Duodenal mucosa (tissue), 2 donors: ENCODE data around the gene CT83.

Experiments
- H3K27ac ChIP-seq: one replicate; pipeline ENCODE4 v1.7.0; 2013; ENCODE audit warnings: low read depth, low read length
- H3K27me3 ChIP-seq, 2 donors: one replicate each; pipeline ENCODE4 v1.7.0; 2013; ENCODE audit warnings: low read length in 2 of 2, control low read depth in 1 of 2; ENCODE audit not compliant: insufficient read depth in 2 of 2, control insufficient read depth in 1 of 2
- H3K36me3 ChIP-seq, 2 donors: one replicate each; pipeline ENCODE4 v1.7.0; 2013; ENCODE audit warnings: low read length in 2 of 2, control low read depth in 1 of 2; ENCODE audit not compliant: insufficient read depth in 2 of 2, control insufficient read depth in 1 of 2
- H3K4me1 ChIP-seq, 2 donors: one replicate each; pipeline ENCODE4 v1.7.0; 2013; ENCODE audit warnings: low read length in 2 of 2, control low read depth in 1 of 2; ENCODE audit not compliant: insufficient read depth in 2 of 2, control insufficient read depth in 1 of 2
- H3K4me3 ChIP-seq, 2 donors: one replicate each; pipeline ENCODE4 v1.7.0; 2013; ENCODE audit warnings: low read length in 2 of 2, low read depth in 1 of 2
- H3K9ac ChIP-seq, 2 donors: one replicate each; pipeline ENCODE4 v1.7.0; 2013; ENCODE audit warnings: low read length in 2 of 2, low read depth in 1 of 2
- H3K9me3 ChIP-seq, 2 donors: one replicate each; pipeline ENCODE4 v1.7.0; 2013; ENCODE audit warnings: low read length in 2 of 2, control low read depth in 1 of 2; ENCODE audit not compliant: control insufficient read depth in 1 of 2

The CT83 gene

DNA sequence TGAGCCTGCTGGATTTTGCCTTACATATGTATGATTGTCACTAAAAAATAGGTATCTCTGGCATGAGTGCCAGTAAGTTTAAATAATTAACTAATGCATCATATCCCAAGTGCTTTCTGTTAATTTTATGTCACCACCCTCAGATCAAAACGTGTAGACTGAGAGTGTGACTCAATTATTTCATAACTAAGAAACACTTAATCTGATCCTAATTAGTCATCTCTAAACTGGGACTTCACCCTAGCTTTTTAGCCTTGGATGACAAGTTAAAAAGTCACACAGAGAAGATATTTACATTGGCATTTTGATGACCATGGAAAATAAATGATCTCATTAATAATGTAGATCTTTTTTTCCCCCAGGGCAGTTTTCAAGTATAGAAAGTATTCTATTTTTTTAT, 49.5 kb downstream of the CT83 start:
- Histone ChIP-seq H3K9me3 (no peaks in the 10 kb centered on the region), H3K9ac (no peak overlapping the region), H3K4me1 (no peaks in the 10 kb centered on the region), H3K27me3 (no peaks in the 10 kb centered on the region), H3K36me3 (no peaks in the 10 kb centered on the region), H3K4me3 (no peak overlapping the region), H3K27ac (no peak overlapping the region)
